ENCODE measurements around the gene LRRFIP2. TPM values are rescaled to one million over a fixed set of nuclear protein-coding genes. Genes with fewer than 3 reads are reported as not detected.
A peak's percentile ranks its signal among the peaks of the same experiment; 100 is the strongest.

LRRFIP2 gene
- total and polyA plus RNA-seq, 2 experiments from 2014 or later: 29.0 to 48.8 TPM

DNA sequence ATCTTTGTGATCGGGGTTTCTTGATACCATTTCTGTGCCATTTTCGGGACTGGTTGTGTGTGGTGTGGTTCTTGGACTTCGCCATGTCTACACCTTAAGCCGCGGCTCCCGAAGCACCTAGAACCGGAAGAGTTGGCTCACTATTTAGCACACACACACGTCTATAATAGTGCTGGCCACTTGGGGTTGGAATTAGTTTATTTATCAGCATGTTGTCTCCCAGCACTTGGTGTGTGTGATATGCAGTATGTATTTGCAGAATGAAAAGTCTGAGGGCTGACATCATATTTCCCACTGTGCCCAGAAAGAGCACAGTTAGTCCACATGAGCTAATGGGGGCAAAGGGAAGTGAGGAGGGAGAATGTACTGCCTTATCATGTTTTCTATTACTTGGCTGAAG lies 157.5 kb downstream of the LRRFIP2 start:
- Histone ChIP-seq H2AFZ (no peak overlapping the region), H3K4me1 (ENCODE audit: insufficient read depth) (no peaks in the 10 kb centered on the region), H3K27ac (no peak overlapping the region), H3K79me2 (no peaks in the 10 kb centered on the region), H3K4me2 (no peak overlapping the region), H3K9me3 (ENCODE audit: low read depth) (no peaks in the 10 kb centered on the region), H3K4me3 (no peak overlapping the region), H4K20me1 (ENCODE audit: insufficient read depth, poor library complexity, severe bottlenecking) (no peaks in the 10 kb centered on the region), H3K36me3 (replicated peaks; ENCODE audit: insufficient read depth, low read depth) (no peaks in the 10 kb centered on the region), H3K9me2 (replicated peaks; ENCODE audit: insufficient read depth) (no peaks in the 10 kb centered on the region), H3K27me3 (no peaks in the 10 kb centered on the region)
- no peak for DNase-seq (ENCODE audit: low spot score)
- WGBS (ENCODE audit: low lambda C conversion rate, missing lambda C conversion rate): 97% methylated on average over 8 of the region's 8 CpGs
- TF ChIP-seq EZH2phosphoT487 (IDR thresholded peaks at IDR 0.05; ENCODE audit: low read depth, severe bottlenecking, unreplicated experiment) (no peak), EZH2 (IDR thresholded peaks at IDR 0.05; ENCODE audit: borderline replicate concordance) (no peak)
- TF ChIP-seq, protein P1, sequence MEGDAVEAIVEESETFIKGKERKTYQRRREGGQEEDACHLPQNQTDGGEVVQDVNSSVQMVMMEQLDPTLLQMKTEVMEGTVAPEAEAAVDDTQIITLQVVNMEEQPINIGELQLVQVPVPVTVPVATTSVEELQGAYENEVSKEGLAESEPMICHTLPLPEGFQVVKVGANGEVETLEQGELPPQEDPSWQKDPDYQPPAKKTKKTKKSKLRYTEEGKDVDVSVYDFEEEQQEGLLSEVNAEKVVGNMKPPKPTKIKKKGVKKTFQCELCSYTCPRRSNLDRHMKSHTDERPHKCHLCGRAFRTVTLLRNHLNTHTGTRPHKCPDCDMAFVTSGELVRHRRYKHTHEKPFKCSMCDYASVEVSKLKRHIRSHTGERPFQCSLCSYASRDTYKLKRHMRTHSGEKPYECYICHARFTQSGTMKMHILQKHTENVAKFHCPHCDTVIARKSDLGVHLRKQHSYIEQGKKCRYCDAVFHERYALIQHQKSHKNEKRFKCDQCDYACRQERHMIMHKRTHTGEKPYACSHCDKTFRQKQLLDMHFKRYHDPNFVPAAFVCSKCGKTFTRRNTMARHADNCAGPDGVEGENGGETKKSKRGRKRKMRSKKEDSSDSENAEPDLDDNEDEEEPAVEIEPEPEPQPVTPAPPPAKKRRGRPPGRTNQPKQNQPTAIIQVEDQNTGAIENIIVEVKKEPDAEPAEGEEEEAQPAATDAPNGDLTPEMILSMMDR (IDR thresholded peaks at IDR 0.05; ENCODE audit: poor library complexity): no peak

DNA sequence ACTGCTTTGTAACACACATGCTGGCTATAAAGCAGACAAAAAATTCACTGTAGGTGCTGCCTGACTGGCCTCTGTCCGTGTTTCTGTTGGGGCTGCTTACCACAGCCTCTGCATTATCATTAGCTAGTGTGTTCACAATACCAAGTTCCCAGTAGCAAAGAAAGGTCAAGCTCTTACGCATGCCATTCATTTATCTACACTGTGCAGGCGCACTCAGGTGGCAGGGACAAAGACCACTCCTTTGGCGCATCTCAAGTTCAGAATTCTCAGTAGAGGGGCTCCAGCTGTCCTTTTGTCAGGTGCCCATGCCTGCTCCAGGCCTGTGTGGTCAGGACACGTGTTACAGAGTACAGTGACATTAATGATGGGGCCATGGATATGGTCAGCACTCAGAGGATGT lies 158.7 kb downstream of the LRRFIP2 start:
- no peak overlapping the region for H2AFZ ChIP-seq
- no peaks in the 10 kb centered on the region for H3K79me2 ChIP-seq
- no peak overlapping the region for H3K4me3 ChIP-seq
- no peaks in the 10 kb centered on the region for H3K36me3 ChIP-seq (replicated peaks; ENCODE audit: insufficient read depth, low read depth)
- H3K4me2 ChIP-seq: no peak overlapping the region
- 95% methylated on average over 5 of the region's 5 CpGs for WGBS (ENCODE audit: low lambda C conversion rate, missing lambda C conversion rate)
- H3K27me3 ChIP-seq: no peaks in the 10 kb centered on the region
- H3K9me2 ChIP-seq (replicated peaks; ENCODE audit: insufficient read depth): no peaks in the 10 kb centered on the region
- DNase-seq (ENCODE audit: low spot score): no peak
- H4K20me1 ChIP-seq (ENCODE audit: insufficient read depth, poor library complexity, severe bottlenecking): no peaks in the 10 kb centered on the region
- no peak overlapping the region for H3K27ac ChIP-seq
- TF ChIP-seq EZH2phosphoT487 (IDR thresholded peaks at IDR 0.05; ENCODE audit: low read depth, severe bottlenecking, unreplicated experiment) (no peak), EZH2 (IDR thresholded peaks at IDR 0.05; ENCODE audit: borderline replicate concordance) (no peak)
- TF ChIP-seq, protein P1 (IDR thresholded peaks at IDR 0.05; ENCODE audit: poor library complexity): no peak
- H3K9me3 ChIP-seq (ENCODE audit: low read depth): no peaks in the 10 kb centered on the region
- no peaks in the 10 kb centered on the region for H3K4me1 ChIP-seq (ENCODE audit: insufficient read depth)

DNA sequence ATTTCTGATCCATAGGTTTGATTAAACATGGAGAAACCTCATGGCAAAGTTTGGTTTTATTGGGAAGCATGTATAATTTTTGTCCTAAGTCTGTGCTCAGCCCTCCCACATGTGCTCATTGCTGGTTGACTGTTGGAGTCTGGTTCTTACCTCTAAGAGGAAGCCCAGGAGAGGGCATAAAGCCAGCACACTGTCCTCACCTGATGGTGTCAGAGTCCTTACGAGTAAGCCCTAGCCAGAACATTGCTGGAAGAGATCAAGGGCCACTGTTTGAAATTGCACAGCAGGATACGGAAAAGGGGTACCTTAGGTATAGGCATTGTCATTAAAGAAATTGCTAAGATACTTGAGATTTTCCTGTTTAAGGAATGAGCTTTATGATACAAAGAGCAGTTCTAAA lies 159.8 kb downstream of the LRRFIP2 start:
- H3K79me2 ChIP-seq: no peaks in the 10 kb centered on the region
- no peak overlapping the region for H2AFZ ChIP-seq
- 84% methylated on average over 2 of the region's 2 CpGs for WGBS (ENCODE audit: low lambda C conversion rate, missing lambda C conversion rate)
- H3K9me3 ChIP-seq (ENCODE audit: low read depth): no peaks in the 10 kb centered on the region
- no peaks in the 10 kb centered on the region for H4K20me1 ChIP-seq (ENCODE audit: insufficient read depth, poor library complexity, severe bottlenecking)
- TF ChIP-seq, protein P1 (IDR thresholded peaks at IDR 0.05; ENCODE audit: poor library complexity): no peak
- no peak for TF ChIP-seq EZH2phosphoT487 (IDR thresholded peaks at IDR 0.05; ENCODE audit: low read depth, severe bottlenecking, unreplicated experiment)
- TF ChIP-seq EZH2 (IDR thresholded peaks at IDR 0.05; ENCODE audit: borderline replicate concordance): no peak
- no peaks in the 10 kb centered on the region for H3K36me3 ChIP-seq (replicated peaks; ENCODE audit: insufficient read depth, low read depth)
- H3K4me3 ChIP-seq: no peak overlapping the region
- no peaks in the 10 kb centered on the region for H3K27me3 ChIP-seq
- no peaks in the 10 kb centered on the region for H3K9me2 ChIP-seq (replicated peaks; ENCODE audit: insufficient read depth)
- DNase-seq (ENCODE audit: low spot score): peak; percentile 8
- no peak overlapping the region for H3K27ac ChIP-seq
- H3K4me1 ChIP-seq (ENCODE audit: insufficient read depth): no peaks in the 10 kb centered on the region
- no peak overlapping the region for H3K4me2 ChIP-seq

Small RNAs within 50 kb of the gene (small RNA-seq; reads per million reads assigned to genes)
- not detected for gene RF00019
- gene RNU6-1301P: not detected

Other genes with a start within 250 kb of the LRRFIP2 start
- gene TRANK1, start 229.5 kb downstream of the LRRFIP2 start, total RNA-seq: 16.7 and 19.9 TPM in 2 replicates
- gene TRANK1, start 229.5 kb downstream of the LRRFIP2 start, polyA plus RNA-seq: 8.5 and 9.4 TPM in 2 replicates
- gene EPM2AIP1, start 181.5 kb downstream of the LRRFIP2 start, total RNA-seq: 32.4 and 34.8 TPM in 2 replicates
- gene EPM2AIP1, start 181.5 kb downstream of the LRRFIP2 start, polyA plus RNA-seq: 13.8 and 14.6 TPM in 2 replicates
- 34.5 and 37.7 TPM in 2 replicates for gene MLH1, start 181.1 kb downstream of the LRRFIP2 start, total RNA-seq
- 20.6 and 28.1 TPM in 2 replicates for gene MLH1, start 181.1 kb downstream of the LRRFIP2 start, polyA plus RNA-seq
- gene GOLGA4, start 68.7 kb upstream of the LRRFIP2 start, total RNA-seq: 77.9 and 82.7 TPM in 2 replicates
- 52.8 and 68.8 TPM in 2 replicates for gene GOLGA4, start 68.7 kb upstream of the LRRFIP2 start, polyA plus RNA-seq